Activated naive CD8-positive, alpha-beta T cell (primary cell): Measurements from ENCODE around the gene CLCNKA.
"Not testable (repeated sequence)": the region's sequence is repeated elsewhere in the genome, so short reads cannot be mapped to it uniquely, and the experiment has no call there.

Source experiments
- H3K27ac Mint-ChIP-seq: one replicate; pipeline ENCODE4 v1.8.0; 2021; ENCODE audit warnings: mixed read lengths
- H3K27me3 Mint-ChIP-seq: one replicate; pipeline ENCODE4 v1.8.0; 2021; ENCODE audit warnings: mixed read lengths
- H3K36me3 Mint-ChIP-seq: one replicate; pipeline ENCODE4 v1.8.0; 2021; ENCODE audit warnings: mixed read lengths
- H3K4me1 Mint-ChIP-seq: one replicate; pipeline ENCODE4 v1.8.0; 2021; ENCODE audit warnings: low read depth, mixed read lengths
- H3K4me3 Mint-ChIP-seq: one replicate; pipeline ENCODE4 v1.8.0; 2021; ENCODE audit warnings: mild to moderate bottlenecking, mixed read lengths
- H3K9me3 Mint-ChIP-seq: one replicate; pipeline ENCODE4 v1.8.0; 2021; ENCODE audit warnings: low read depth, mixed read lengths

CLCNKA gene

DNA sequence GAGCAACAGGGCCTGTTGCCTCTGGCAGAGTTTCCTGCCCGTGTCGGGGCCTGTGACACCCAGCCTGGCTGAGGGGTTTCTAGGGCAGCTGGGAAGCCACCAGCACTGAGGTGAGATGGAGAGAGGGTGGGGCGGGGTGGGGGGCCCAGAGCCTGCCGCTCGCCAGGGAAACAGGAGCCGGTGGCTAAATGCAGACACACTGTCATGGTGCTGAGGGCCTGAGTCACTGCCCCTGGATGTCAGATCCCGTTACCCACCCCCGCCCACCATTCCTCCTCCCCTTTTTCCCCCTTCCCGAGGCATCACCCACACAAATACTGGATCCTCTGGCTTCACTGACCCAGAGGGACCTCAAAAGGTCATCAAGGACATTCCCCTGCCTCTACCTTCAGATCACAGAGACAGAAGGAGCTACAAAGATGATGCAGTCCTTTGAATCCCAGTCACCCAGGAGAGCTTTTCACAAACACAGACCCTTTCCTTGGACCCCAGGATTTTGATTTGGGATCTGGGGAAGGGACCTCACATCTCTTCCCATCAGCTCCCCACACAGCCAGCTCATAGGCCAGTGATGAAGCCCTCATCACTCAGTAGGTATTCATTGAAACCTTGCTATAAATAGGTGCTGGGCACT lies 2.1 kb upstream of the CLCNKA start:
- Mint-ChIP-seq H3K27ac (no peak overlapping the region), H3K36me3 (no peaks in the 10 kb centered on the region), H3K4me3 (no peak overlapping the region), H3K27me3 (no peaks in the 10 kb centered on the region), H3K4me1 (no peaks in the 10 kb centered on the region), H3K9me3 (no peaks in the 10 kb centered on the region)

DNA sequence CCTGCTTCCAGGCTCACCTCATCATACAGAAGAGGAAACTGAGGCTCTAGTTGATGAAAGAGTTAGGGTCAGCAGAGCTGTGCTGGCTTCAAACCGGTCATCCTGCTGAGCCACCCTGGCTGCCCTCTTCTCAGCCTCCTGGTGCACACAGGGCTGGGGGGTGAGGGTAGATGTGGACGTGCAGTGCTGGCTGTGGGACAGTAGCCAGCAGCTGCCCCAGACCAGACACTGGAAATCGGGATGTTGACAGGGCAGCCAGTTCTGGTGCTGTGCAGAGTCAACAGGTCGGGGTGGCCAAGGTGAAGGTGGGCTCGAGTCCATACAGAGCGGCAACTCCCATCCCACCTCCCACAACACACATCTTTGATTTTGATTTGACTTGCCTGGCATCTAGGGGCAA lies 1.5 kb upstream of the CLCNKA start:
- H3K27me3 Mint-ChIP-seq, result no peaks in the 10 kb centered on the region
- H3K4me3 Mint-ChIP-seq, result no peak overlapping the region
- H3K4me1 Mint-ChIP-seq, result no peaks in the 10 kb centered on the region
- no peaks in the 10 kb centered on the region for H3K9me3 Mint-ChIP-seq
- no peaks in the 10 kb centered on the region for H3K36me3 Mint-ChIP-seq
- H3K27ac Mint-ChIP-seq, result no peak overlapping the region

DNA sequence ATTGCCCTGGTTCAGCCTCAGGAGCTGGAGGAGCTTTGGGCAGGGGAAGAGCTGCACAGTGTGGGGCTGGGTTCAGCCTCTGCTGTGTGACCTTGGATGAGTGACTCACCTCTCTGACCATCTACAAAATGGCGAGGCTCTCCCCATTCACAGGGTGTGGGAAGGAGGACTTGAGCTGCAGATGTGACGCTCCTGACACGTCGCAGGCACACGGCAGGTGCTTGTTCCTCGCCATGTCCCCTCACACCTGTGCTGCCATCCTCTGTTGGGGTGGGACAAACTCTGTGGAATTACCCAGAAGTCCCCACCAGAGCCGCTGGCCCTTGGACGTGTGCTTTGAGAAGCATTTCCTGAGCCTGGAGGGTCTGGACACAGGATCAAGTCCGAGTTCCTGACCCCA lies 958 bp upstream of the CLCNKA start:
- not testable (repeated sequence) for H3K9me3 Mint-ChIP-seq, H3K36me3 Mint-ChIP-seq, H3K4me1 Mint-ChIP-seq, H3K27me3 Mint-ChIP-seq, H3K27ac Mint-ChIP-seq, H3K4me3 Mint-ChIP-seq

DNA sequence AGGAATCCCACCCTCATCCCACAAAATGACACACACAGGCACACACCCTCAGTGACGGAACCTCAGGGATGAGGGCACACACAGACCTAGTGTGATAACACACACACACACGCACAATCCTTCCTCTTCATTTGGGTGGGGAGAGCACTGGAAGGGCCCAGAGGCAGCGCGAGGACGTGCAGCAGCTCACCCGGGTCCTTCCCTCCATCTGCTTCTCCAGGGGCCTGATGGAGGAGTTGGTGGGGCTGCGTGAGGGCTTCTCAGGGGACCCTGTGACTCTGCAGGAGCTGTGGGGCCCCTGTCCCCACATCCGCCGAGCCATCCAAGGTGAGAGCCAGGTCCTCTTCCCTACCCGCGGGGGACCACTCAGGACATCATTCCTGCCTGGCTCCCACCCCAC lies 557 bp downstream of the CLCNKA start:
- H3K4me3 Mint-ChIP-seq, result no peak overlapping the region
- H3K9me3 Mint-ChIP-seq, result no peaks in the 10 kb centered on the region
- no peak overlapping the region for H3K27ac Mint-ChIP-seq
- H3K4me1 Mint-ChIP-seq, result no peaks in the 10 kb centered on the region
- H3K36me3 Mint-ChIP-seq, result no peaks in the 10 kb centered on the region
- no peaks in the 10 kb centered on the region for H3K27me3 Mint-ChIP-seq

DNA sequence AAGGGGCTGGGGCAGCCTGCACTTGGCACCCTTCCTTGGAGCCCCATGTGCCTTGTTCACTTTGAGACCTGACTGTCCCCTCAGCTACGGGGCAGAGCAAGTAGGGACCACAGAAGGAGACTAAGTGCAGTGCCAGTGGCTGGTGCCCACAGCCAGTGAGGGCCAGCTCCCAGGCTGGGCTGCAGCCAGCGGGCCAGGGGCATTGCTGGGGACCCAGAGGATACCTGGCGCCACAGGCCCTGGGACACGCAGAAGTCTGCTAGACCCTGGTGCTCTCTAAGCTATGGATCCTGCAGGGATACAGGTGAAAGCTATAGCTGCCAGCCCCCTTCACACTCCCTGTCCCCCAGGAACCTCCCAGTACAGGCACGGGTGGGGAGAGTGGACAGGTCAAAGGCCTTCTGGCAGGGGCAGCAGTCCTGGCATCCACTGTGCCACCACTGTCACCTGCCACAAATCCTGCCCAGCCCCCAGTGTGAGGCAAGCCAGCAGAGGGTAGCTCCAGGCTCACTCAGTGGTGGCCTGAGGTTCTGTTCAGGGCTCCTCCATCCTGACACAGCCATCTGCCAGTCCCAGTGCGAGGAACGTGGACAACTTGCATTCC lies 1.3 kb downstream of the CLCNKA start:
- Mint-ChIP-seq H3K4me1 (peaks cover 2% of the 10 kb centered on the region), H3K36me3 (no peaks in the 10 kb centered on the region), H3K27me3 (peaks cover 2% of the 10 kb centered on the region), H3K27ac (no peak overlapping the region), H3K4me3 (no peak overlapping the region), H3K9me3 (no peaks in the 10 kb centered on the region)

DNA sequence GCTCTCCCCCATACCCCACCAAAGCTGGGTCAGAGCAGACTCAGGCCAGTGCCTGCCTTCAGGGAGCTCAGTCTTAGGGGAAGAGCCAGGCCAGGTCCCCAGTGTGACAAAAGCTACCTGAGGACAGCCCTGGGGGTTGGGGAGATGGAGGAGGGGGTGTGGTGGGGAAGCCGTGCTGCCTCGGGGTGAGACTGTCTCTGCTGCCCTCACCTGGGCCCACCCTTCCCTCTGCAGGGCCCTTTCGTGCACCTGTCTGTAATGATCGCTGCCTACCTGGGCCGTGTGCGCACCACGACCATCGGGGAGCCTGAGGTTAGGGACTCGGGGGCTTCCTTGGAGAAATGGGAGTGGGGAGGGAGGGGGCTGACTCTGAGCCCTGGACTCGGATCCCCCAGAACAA lies 4.5 kb downstream of the CLCNKA start:
- H3K4me3 Mint-ChIP-seq, H3K36me3 Mint-ChIP-seq, H3K27me3 Mint-ChIP-seq, H3K27ac Mint-ChIP-seq, H3K4me1 Mint-ChIP-seq, H3K9me3 Mint-ChIP-seq: not testable (repeated sequence)

DNA sequence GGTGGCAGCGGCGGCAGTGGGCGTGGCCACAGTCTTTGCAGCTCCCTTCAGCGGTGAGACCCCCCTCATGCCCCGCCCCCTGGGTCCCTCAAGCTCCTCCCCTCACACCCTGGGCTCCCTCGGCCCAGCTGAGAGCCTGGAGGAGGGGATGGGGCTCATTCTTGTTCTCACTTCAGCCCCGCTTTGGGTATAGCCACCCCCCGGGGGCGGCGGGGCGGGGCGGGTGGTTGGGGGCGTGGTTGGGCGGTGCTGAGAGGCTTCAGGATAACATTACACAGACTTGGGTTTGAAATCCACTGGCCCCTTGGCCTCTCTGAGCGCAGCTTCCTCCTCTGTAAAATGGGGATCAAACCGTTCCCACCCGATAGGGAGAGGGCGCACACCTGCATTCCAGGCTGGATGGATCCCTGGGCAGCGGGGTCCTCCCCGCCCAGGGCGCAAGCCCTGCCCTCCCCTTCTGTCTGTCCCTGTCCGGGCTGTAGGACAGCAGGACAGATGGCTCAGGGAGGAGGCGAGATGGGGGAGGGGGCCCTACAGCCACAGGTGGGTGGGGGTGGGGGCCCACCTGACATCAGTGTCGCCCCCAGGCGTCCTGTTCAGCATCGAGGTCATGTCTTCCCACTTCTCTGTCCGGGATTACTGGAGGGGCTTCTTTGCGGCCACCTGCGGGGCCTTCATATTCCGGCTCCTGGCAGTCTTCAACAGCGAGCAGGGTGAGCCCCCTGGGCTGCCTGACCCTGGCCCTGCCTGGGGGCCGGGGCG lies 5.1 kb downstream of the CLCNKA start:
- Mint-ChIP-seq H3K4me3 (no peak overlapping the region), H3K27ac (no peak overlapping the region), H3K9me3 (no peaks in the 10 kb centered on the region), H3K4me1 (peaks cover 2% of the 10 kb centered on the region), H3K27me3 (peaks cover 2% of the 10 kb centered on the region), H3K36me3 (no peaks in the 10 kb centered on the region)

DNA sequence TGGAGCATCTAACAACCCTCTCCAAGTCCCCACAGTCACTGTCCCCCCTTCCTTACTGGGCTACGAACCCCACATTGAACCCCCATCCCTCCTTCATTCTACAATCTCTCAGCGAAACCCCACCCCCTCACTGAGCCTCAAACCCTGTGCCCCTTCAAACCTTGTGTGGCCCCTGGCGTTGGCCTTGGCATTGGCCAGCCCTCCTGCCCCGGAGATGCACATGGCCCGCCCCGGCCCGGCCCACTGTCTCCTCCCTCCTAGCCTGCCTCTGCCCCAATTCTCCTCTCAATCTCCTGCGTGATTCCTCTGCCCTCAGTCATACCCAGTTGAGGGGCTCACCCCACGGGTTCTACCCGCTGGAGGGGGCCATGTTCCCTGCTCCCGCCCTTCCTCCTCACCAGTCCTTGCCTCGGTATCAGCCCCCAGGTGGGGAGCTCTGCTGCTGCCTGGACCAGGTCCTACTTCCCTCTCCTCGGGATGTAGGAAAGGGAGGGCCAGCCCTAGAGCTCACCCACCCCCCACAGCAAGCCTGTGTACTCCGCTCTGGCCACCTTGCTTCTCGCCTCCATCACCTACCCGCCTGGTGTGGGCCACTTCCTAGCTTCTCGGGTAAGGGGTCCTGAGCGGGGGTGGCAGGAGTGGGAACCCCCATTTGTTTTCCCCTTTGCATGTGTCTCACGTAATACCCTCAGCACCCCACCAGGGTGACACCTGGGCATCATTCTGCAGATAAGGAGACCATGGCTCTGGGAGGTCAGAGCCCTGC lies 6.6 kb downstream of the CLCNKA start:
- no peaks in the 10 kb centered on the region for H3K36me3 Mint-ChIP-seq
- peaks cover 5% of the 10 kb centered on the region for H3K27me3 Mint-ChIP-seq
- H3K27ac Mint-ChIP-seq, result no peak overlapping the region
- H3K4me3 Mint-ChIP-seq, result no peak overlapping the region
- H3K9me3 Mint-ChIP-seq, result no peaks in the 10 kb centered on the region
- peaks cover 2% of the 10 kb centered on the region for H3K4me1 Mint-ChIP-seq

DNA sequence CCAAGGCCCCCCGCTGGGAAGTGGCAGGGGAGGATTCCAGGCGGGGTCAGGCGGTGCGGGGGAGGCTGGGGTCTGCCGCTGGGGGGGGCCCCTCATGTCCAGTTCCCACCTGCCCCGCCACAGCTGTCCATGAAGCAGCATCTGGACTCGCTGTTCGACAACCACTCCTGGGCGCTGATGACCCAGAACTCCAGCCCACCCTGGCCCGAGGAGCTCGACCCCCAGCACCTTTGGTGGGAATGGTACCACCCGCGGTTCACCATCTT lies 7.1 kb downstream of the CLCNKA start:
- not testable (repeated sequence) for H3K27me3 Mint-ChIP-seq, H3K9me3 Mint-ChIP-seq, H3K4me1 Mint-ChIP-seq, H3K4me3 Mint-ChIP-seq, H3K36me3 Mint-ChIP-seq, H3K27ac Mint-ChIP-seq

DNA sequence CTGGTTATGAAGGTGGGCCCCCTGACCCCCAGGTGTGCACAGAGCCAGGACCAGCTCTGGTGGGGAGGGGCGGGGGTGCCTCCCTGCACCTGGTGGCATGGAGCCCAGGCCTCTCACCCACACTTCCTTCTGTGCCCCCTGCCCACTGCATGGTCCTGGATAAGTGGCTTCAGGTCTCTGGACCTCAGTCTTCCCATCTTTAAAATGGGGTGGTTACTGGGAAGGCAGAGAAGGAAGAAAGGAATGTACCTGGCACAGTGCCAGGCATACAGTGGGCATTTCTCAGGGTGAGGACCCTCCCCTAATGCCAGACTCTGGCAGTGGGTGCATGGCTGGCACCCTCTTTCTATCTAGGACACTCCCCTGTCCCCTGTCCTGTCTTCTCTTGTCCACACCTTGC lies 7.5 kb downstream of the CLCNKA start:
- Mint-ChIP-seq H3K36me3 (no peaks in the 10 kb centered on the region), H3K27me3 (peaks cover 5% of the 10 kb centered on the region), H3K27ac (no peak overlapping the region), H3K4me3 (no peak overlapping the region), H3K4me1 (peaks cover 2% of the 10 kb centered on the region), H3K9me3 (no peaks in the 10 kb centered on the region)

DNA sequence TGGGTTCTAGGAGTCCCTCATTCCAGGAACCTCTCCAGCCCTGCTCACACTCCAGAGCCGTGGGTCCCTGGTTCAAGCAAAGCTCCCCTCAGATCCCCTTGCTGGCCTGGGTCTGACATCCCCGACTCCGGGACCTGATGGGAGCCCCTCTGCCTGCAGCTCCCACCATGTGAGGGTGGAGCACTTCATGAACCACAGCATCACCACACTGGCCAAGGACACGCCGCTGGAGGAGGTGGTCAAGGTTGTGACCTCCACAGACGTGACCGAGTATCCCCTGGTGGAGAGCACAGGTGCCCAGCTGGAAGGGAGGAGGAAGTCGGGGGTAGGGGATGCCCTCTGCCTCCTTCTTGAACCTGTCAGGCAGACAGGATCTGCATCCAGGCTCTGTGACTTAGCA lies 9.7 kb downstream of the CLCNKA start:
- Mint-ChIP-seq H3K4me1 (peaks cover 2% of the 10 kb centered on the region), H3K36me3 (no peaks in the 10 kb centered on the region), H3K27me3 (peaks cover 5% of the 10 kb centered on the region), H3K9me3 (no peaks in the 10 kb centered on the region), H3K4me3 (no peak overlapping the region), H3K27ac (no peak overlapping the region)

DNA sequence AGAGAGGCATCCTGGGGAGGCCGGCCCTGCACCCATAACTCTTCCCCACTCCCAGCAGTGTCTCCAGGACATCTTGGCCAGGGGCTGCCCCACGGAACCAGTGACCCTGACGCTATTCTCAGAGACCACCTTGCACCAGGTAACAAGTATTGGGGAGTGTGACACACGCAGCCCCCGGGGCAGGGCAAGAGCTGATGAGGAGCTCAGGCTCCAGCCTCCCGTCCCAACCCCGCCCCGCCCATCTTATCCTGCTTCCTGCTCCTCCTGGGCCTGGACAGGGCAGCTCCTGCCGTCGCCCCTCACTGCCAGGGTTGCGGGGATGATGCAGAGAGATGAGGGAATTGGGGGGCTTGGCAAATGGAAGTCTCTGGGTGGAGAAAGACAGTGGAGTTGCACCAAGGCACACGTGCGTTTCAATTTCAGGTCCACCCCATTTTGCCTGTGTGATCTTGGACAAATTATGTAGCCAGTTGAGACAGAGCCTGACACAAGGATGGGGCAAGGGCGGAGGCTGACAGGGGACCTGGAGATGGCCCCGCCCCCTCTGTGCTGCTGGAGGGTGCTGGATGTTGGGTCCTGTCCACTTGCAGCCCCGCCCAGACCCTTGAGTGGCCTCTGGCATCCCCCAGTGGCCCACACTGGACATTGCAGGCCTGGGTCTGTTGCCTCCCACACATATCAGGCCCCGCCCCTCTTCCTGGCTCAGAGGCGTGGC lies 10.7 kb downstream of the CLCNKA start:
- Mint-ChIP-seq H3K9me3 (no peaks in the 10 kb centered on the region), H3K36me3 (no peaks in the 10 kb centered on the region), H3K27me3 (peaks cover 5% of the 10 kb centered on the region), H3K4me3 (no peak overlapping the region), H3K27ac (no peak overlapping the region), H3K4me1 (peaks cover 2% of the 10 kb centered on the region)

DNA sequence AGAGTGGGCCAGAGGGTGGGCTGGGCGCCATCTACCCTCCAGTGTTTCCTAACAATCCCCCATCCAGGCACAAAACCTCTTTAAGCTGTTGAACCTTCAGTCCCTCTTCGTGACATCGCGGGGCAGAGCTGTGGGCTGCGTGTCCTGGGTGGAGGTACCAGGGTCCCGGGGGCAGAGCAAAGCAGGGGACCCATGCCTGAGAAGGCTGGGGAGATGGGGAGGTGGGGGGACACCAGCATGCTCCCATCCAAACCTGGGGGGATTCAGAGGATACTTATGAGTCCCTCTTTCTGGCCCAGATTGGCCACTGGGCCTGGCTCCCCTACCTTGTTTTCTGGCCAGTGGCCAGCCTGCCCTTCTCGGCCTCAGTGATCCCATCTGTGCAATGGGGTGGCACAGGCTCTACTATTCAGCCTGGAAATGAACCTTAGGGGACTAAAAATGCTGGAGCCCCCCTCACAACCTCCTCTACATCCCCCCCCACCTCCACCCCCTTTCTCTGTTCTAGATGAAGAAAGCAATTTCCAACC lies 11.3 kb downstream of the CLCNKA start:
- H3K4me1 Mint-ChIP-seq, H3K4me3 Mint-ChIP-seq, H3K27me3 Mint-ChIP-seq, H3K36me3 Mint-ChIP-seq, H3K9me3 Mint-ChIP-seq, H3K27ac Mint-ChIP-seq: not testable (repeated sequence)

DNA sequence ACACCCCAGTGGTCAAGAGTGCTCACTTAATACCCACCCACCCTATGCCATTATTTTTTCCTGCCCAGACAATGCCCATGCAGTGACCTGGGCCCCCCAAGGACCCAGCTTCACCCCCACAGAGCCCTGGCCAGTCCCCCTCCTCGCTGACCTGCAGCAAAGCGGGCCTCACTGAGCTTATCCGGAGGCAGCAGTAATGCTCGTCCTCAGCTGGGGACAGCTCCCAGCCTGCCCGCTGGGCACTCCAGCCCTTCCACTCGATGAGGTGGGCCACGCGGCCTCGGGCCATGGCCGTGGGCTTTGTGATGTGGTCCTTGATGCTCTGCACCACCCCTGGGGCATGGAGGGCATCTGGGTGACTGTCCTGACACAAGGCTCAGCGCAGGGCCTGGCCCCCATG lies 14.6 kb downstream of the CLCNKA start:
- H3K9me3 Mint-ChIP-seq, result not testable (repeated sequence)

DNA sequence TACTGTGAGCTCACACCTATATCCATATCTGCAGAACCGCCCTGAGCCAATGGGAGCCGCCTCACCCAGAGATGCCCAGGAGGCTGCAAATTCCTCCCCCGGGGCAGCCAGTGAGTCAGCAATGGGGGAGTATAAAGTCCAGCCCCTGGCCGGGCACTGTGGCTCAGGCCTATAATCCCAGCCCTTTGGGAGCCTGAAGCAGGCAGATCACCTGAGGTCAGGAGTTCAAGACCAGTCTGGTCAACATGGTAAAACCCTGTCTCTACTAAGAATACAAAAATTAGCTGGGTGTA lies 16.7 kb downstream of the CLCNKA start:
- Mint-ChIP-seq H3K4me3 (no peak overlapping the region), H3K27me3 (no peaks in the 10 kb centered on the region), H3K9me3 (no peaks in the 10 kb centered on the region), H3K36me3 (no peaks in the 10 kb centered on the region), H3K4me1 (no peaks in the 10 kb centered on the region), H3K27ac (no peak overlapping the region)

More for the DNA sequence above, 14.6 kb downstream of the CLCNKA start:
- H3K4me3 Mint-ChIP-seq, H3K4me1 Mint-ChIP-seq, H3K27me3 Mint-ChIP-seq, H3K36me3 Mint-ChIP-seq, H3K27ac Mint-ChIP-seq: not testable (repeated sequence)
